ENCODE results near the gene CHM. TPM values are rescaled to one million over a fixed set of nuclear protein-coding genes. Genes with fewer than 3 reads are reported as not detected.

The CHM gene
- total RNA-seq, 1 donor from 2014 or later = 33.8 TPM

DNA sequence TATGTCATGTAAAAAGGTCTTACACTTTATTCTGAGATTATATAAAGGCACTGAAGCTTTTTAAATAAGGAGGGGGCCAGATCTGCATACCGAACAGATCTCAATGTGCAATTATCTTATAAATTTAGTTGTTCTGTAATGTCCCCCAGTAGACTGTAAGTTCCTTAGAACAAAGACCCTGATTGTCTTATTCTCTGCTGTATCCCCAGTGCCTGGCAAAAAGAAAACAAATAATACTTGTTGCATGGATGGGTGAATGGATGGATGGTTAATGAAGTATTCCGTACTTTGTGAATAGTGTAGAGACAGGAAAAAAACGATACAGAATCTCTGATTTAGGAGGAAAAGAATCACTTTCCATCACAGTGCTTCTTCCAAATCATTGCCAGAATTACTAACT lies 141.5 kb downstream of the CHM start:
- TF ChIP-seq, protein P1, sequence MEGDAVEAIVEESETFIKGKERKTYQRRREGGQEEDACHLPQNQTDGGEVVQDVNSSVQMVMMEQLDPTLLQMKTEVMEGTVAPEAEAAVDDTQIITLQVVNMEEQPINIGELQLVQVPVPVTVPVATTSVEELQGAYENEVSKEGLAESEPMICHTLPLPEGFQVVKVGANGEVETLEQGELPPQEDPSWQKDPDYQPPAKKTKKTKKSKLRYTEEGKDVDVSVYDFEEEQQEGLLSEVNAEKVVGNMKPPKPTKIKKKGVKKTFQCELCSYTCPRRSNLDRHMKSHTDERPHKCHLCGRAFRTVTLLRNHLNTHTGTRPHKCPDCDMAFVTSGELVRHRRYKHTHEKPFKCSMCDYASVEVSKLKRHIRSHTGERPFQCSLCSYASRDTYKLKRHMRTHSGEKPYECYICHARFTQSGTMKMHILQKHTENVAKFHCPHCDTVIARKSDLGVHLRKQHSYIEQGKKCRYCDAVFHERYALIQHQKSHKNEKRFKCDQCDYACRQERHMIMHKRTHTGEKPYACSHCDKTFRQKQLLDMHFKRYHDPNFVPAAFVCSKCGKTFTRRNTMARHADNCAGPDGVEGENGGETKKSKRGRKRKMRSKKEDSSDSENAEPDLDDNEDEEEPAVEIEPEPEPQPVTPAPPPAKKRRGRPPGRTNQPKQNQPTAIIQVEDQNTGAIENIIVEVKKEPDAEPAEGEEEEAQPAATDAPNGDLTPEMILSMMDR (conservative IDR thresholded peaks at IDR 0.05) = no peak
- no peak overlapping the region for H3K4me3 Mint-ChIP-seq
- DNase-seq (ENCODE audit: low read depth, low spot score) = no peak
- H3K4me1 Mint-ChIP-seq = peaks cover 14% of the 10 kb centered on the region
- peaks cover 3% of the 10 kb centered on the region for H3K36me3 Mint-ChIP-seq (ENCODE audit: low read depth)
- H3K27me3 Mint-ChIP-seq (ENCODE audit: low read depth) = no peaks in the 10 kb centered on the region
- H3K9me3 Mint-ChIP-seq = no peaks in the 10 kb centered on the region
- peak overlapping the region; percentile 9 for H3K27ac Mint-ChIP-seq (ENCODE audit: unreplicated experiment)

GRCh38 chrX:85903692-85904471 lies 143.5 kb downstream of the CHM start:
- no peak overlapping the region for H3K27ac Mint-ChIP-seq (ENCODE audit: unreplicated experiment)
- H3K36me3 Mint-ChIP-seq (ENCODE audit: low read depth) = no peaks in the 10 kb centered on the region
- peaks cover 14% of the 10 kb centered on the region for H3K4me1 Mint-ChIP-seq

GRCh38 chrX:85897362-85898126 lies 149.8 kb downstream of the CHM start:
- peak overlapping the region; percentile 65 for H3K27ac Mint-ChIP-seq (ENCODE audit: unreplicated experiment)
- peaks cover 16% of the 10 kb centered on the region for H3K36me3 Mint-ChIP-seq (ENCODE audit: low read depth)
- no peak for DNase-seq (ENCODE audit: low read depth, low spot score)
- H3K4me1 Mint-ChIP-seq = peaks cover 16% of the 10 kb centered on the region
- no peaks in the 10 kb centered on the region for H3K27me3 Mint-ChIP-seq (ENCODE audit: low read depth)
- H3K9me3 Mint-ChIP-seq = no peaks in the 10 kb centered on the region
- TF ChIP-seq, protein P1 (conservative IDR thresholded peaks at IDR 0.05) = no peak
- peak overlapping the region; percentile 1 for H3K4me3 Mint-ChIP-seq

More at GRCh38 chrX:85903692-85904471, 143.5 kb downstream of the CHM start:
- Mint-ChIP-seq H3K4me3 (no peak overlapping the region), H3K9me3 (no peaks in the 10 kb centered on the region), H3K27me3 (ENCODE audit: low read depth) (no peaks in the 10 kb centered on the region)
- TF ChIP-seq, protein P1 (conservative IDR thresholded peaks at IDR 0.05) = no peak
- no peak for DNase-seq (ENCODE audit: low read depth, low spot score)

GRCh38 chrX:85882601-85883000 lies 164.8 kb downstream of the CHM start:
- Mint-ChIP-seq H3K9me3 (peaks cover 7% of the 10 kb centered on the region), H3K4me1 (no peaks in the 10 kb centered on the region), H3K4me3 (no peak overlapping the region), H3K27me3 (ENCODE audit: low read depth) (no peaks in the 10 kb centered on the region), H3K36me3 (ENCODE audit: low read depth) (peaks cover 13% of the 10 kb centered on the region), H3K27ac (ENCODE audit: unreplicated experiment) (no peak overlapping the region)
- TF ChIP-seq, protein P1 (conservative IDR thresholded peaks at IDR 0.05) = no peak
- DNase-seq (ENCODE audit: low read depth, low spot score) = no peak

DNA sequence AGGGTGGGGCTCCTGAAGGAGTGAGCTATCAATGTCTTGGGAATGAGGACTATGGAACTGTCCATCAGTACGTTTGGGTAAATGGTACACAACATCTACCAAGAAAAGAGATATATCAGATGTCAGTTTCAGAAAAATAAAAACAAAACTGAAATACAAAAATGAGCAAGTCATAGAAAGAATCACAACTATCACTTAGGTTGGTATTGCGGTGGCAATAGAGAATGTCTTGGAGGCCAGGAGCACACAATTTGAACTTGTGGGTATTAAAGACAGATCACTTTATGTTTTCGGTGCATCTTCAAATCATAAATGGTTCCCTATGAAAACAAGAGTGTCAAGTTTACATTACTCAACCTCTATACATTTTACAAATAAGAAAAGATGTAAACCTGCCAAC lies 176.8 kb downstream of the CHM start:
- H3K9me3 Mint-ChIP-seq = peaks cover 14% of the 10 kb centered on the region
- H3K4me3 Mint-ChIP-seq = no peak overlapping the region
- H3K27me3 Mint-ChIP-seq (ENCODE audit: low read depth) = no peaks in the 10 kb centered on the region
- H3K27ac Mint-ChIP-seq (ENCODE audit: unreplicated experiment) = no peak overlapping the region
- TF ChIP-seq, protein P1 (conservative IDR thresholded peaks at IDR 0.05) = no peak
- no peaks in the 10 kb centered on the region for H3K4me1 Mint-ChIP-seq
- no peak for DNase-seq (ENCODE audit: low read depth, low spot score)
- H3K36me3 Mint-ChIP-seq (ENCODE audit: low read depth) = peaks cover 39% of the 10 kb centered on the region
